Activated T-cell treated with anti-CD3 and anti-CD28 coated beads for 48 hours (primary cell): ENCODE data around the gene MAST2.
"Not testable (repeated sequence)": the region's sequence is repeated elsewhere in the genome, so short reads cannot be mapped to it uniquely, and the experiment has no call there.

Experiments
- DNase-seq: peaks from one replicate; pipeline ENCODE4 v3.0.0-alpha.2; 2020; ENCODE audit warnings: low read depth

MAST2 gene

DNA sequence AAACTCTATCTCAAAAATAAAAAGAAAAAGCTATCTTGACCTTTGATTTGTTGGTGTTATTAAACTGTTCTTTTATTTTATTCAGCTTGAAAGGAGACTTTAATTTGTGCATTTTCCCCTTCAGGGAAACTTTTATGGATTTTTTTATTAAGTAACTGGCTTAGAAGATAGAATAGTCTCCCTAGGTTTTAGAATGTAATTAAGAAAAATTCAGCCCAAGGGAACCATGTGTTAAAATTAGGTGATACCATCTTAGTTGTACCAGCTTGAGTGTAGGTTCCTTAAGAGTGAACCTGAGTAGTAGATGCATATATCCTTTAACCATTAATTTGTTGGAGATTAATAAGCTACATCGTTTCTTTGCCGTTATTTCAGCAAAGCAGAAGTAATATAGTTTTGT is 11.4 kb downstream of the MAST2 start:
- no peak for DNase-seq

DNA sequence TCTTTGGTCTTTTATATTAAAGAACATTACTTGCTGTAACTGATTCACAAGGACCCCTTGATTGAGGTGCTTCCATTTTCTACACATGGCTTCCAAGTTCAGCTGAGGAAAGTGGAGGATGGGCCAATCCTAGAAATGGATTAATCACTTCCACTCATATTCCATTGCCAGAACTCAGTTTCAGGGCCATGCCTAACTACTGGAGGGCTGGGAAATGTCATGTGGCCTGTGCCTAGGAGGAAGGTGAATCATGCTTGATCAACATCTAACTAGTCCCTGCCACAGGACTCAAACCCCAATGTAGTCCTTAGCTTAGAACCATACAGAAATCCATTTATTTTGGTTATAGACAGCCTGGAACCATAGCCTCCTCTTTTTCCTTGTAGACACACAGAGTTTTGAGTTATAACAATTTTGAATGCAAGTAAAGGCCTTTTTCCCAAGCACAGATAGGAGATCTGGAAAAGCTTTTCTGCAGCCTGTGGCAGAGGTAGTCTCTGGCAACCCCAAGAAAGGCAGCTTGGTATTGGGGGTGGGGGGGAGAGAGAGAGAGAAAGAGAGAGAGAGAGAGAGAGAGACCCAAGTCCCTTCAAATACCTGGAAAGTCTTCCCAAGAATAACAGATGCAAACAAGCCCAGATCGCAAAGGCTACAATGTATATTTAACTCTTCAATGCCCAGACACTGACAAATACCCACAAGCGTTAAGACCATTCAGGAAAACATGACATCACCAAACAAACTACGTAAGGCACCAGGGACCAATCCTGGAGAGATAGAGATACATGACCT is 12.5 kb downstream of the MAST2 start:
- DNase-seq = no peak

DNA sequence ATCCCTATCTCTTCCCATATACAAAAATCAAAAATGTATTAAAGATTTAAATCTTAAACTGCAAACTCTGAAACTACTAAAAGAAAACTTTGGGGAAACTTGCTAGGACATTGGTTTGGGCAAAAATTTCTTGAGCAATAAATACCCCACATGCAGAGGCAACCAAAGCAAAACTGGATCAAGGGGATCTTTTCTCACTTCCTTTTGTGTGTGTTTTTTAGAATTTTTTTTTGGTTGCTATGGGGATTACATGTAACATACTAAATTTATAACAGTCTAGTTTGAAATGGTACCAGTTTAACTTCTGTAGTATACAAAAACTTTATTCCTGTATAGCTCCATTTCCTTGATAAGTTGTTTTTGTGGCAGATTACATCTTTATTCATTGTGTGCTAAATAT is 16.8 kb downstream of the MAST2 start:
- DNase-seq = no peak

DNA sequence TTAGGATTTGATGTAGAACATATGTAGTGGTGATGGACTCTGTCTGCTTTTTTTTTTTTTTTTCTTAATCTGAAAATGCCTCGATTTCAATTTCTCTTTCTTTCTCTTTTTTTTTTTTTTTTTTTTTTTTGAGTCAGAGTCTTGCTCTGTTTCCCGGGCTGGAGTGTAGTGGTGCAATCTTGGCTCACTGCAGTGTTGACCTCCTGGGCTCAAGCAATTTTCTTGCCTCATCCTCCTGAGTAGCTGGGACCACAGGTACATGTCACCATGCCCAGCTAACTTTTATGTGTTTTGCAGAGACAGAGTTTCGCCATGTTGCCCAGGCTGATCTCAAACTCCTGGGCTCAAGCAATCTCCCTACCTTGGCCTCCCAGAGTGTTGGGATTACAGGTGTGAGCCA is 17.4 kb downstream of the MAST2 start:
- DNase-seq = no peak

DNA sequence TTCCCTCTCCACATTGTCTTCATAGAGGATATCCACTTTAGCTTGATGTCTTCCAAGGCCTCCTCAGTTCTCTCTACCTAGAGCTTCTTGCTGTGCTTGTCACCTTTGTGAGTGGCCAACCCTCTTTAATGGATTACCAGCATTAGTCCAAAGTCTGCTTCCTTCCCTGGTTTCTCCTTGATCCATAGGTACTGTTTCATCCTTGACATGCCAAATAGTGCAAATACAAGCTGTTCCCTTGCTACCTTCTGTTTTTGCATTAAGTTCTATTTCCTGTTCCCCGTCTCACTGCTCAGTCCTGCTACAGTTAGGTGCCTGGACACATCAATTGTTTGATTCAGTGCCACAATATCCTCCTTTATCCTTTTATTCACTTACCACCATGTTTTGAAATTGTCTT is 19.2 kb downstream of the MAST2 start:
- no peak for DNase-seq

DNA sequence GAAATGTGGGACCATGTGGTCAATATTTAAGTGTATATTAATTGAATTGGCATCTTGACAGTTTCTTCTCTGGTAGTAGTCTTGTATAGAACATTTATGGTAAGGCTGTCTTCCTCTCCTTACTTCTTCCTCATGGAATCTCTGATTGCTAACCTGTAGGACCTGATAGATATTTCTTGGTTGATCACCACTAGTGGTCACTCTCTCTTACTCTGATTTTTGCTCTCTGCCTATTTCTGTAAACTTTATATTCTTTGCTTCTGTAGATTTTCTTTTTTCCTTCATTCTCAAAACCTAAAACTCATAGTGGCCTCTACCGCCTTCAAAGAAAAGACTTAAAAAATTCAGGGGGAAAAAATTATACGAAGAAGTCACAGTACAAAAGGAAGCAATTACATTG is 21.2 kb downstream of the MAST2 start:
- DNase-seq = no peak

DNA sequence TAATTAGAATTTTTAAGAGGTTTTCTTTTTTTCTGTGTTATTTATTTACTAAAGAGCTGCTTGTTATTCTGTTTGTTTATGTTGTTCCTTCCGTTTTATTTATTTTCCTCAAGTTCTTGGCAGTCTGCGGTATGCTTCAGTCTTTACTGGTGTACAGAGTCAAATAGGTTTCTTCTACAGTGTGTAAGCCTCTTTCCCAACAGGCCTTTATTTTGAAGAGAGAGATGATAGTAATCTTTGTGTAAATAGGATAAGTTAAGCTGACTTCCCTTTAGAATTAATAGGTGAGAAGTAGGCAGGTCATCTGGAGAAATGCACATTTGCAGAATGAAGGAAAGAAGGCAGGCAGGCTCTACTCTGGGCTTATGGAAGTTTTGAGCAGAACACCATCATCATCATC is 23.8 kb downstream of the MAST2 start:
- DNase-seq = no peak

DNA sequence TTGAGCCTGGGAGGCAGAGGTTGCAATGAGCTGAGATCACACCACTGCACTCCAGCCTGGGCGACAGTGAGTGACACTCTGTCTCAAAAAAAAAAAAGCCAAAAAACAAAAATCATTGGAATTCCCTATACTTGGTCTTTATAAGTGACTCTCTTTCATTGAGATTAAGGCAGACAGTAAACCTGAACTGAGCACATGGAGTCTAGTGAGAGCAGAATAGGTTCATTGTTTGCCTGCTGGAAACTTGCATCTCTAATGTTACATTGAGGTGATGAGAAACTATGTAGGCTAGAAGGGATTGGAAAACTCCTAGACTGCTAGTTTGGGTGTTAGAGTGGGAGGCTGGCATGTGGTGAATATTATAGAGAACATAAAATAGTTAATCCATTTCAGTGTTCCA is 25.4 kb downstream of the MAST2 start:
- DNase-seq = no peak

DNA sequence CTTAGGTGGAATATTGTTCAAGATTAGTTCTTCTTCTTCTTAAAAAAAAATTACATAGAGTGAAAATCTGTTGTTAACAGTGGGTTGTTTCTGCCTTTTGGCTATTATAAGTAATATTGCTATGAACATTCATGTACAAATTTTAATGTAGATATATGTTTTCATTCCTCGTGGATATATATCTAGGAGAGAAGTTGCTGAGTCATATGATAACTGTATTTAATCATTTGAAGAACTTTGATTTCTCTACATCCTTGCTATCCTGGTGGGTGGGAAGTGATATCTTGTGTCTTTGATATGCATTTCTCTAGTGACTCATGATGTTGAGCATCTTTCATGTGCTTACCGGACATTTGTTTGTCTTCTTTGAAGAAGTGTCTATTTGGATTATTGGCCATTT is 29.9 kb downstream of the MAST2 start:
- DNase-seq = no peak

DNA sequence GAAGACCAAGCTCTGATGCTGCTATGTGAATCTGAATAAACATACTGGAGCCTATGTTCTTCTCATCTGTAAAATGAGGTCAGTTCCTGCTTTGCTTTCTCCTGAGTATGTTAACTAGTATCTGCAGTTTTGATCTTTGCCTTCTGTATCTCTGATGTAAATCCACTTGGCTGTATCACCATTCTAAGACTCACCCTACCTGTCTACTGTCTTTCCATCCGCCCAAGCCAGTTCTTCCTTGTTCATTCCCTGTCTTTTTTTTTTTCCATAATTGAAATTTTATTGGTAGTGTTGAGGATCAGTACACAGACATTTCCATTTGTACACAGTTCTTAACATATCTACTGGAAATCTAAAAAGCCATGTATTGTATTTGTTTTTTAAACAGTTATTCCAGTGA is 31.3 kb downstream of the MAST2 start:
- DNase-seq = no peak

DNA sequence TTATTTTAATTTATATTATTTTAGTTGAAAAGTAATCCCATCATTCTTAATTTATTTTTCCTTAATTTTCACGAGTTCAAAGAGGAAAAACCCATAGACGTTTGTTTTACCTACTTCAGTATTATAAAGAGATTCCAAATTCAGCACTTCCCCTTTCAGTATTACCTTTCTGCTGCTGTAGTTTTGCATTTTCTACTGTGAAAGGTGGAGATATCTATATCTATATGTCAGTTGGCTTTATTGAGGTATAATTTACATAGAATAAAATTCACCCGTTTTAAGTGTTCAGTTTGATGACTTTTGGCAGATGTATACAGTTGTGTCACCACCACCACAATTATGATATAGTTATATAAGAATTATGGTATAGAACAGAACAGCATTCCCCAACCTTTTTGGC is 33.0 kb downstream of the MAST2 start:
- DNase-seq = no peak

DNA sequence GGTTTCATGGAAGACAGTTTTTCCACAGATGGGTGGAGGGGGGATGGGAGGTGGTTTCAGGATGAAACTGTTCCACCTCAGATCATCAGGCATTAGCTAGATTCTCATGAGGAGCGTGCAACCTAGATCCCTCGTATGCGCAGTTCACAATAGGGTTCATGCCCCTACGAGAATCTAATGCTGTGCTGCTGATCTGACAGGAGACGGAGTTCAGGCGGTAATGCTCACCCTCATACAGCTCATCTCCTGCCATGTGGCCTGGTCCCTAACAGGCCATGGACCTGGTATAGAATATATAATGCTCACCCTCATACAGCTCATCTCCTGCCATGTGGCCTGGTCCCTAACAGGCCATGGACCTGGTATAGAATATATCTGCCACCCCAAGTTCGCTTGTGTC is 33.4 kb downstream of the MAST2 start:
- DNase-seq = not testable (repeated sequence)

DNA sequence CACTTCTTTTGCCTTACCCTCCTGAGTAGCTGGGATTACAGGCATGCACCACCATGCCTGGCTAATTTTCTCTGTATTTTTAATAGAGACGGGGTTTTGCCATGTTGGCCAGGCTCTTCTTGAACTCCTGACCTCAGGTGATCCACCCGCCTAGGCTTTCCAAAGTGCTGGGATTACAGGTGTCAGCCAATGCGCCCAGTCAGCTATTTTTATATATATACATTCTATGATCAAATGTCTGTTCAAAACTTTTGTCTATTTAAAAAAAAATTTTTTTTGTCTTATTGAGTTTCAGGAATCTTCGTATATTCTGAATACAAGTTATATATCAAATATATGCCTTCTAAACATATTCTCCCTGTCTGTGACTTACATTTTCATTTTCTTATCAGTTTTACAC is 34.9 kb downstream of the MAST2 start:
- not testable (repeated sequence) for DNase-seq

DNA sequence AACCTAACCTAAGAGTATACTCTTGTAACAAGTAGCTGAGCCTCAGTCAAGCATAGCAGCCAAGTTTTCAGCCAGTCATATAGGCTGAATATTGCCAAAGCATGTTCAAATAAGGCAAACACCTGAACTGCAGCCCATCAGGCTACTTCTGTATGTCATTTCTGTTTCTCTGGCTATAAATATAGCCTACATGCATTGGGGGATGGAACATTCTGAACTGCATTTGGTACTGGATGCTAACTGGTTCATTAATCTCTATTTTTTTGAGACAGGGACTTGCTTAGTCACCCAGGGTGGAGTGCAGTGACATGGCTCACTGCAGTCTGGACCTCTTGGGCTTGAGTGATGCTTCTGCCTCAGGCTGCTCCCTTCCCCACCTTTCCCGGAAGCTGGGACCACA is 37.3 kb downstream of the MAST2 start:
- no peak for DNase-seq

DNA sequence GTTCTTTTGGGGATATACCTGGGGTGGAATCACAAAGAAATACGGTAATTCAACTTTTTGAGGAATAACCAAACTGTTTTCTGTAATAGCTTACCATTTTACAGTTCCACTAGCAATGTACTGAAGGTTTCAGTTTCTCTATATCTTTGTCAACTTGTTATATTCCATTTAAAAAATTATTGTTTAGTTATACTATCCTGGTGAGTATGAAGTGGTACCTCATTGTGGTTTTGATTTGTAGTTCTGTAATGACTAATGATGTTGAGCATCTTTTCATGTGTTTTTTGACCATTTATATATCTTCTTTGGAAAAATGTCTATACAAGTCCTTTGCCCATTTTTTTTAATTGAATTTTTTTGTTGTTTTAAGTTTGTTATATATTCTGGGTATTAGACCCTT is 39.4 kb downstream of the MAST2 start:
- no peak for DNase-seq

DNA sequence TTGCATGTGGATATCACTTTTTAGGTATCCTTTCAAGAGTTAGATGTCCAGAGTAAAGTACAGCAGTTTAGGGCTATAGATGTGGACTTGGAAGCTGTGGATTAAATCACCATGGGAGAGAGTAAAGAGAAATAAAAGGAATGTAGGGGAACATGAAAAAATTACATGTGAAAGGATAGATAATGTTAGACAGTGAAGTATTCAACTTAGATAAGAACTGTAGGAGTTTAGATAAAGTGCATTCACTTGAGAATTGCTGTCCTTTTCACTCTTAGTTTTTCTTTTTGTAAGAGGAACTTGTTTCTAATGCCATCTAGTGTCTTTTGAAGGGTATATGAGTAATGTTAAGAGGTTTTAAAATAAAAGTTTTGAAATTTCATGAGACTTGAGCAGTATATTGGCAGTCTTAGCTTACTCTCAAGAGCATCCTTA is 40.1 kb downstream of the MAST2 start:
- no peak for DNase-seq

DNA sequence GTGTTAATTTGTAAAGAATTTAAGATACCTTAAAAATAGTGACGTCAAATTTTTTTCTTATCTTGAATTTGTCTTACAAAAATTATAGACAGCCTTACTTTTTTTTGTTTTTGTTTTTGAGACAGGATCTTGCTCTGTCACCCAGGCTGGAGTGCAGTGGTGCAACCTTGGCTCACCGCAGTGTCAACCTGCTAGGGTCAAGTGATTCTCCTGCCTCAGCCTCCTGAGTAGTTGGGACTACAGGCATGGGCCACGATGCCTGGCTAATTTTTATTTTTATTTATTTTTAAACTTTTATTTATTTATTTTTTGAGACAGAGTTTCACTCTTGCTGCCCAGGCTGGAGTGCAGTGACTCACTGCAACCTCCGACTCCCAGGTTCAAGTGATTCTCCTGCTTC is 40.6 kb downstream of the MAST2 start:
- not testable (repeated sequence) for DNase-seq

DNA sequence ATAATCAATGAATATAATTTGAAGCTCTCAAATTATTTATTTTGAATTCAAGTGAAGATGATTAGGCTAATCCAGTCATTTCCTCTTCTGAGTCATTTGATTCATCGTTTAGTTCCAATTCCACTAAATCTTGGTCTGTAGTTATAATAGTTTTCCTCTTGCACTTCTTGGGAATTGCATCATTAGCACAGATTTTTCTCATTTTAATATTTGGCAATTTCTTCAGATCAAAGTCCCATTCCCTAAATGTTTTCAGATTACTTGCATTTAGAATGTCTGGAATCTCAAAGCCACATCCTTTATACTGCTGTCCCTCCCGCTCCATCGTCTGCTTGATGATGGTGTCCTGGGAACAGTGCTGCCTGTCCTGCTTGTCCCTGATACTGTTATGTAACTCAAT is 43.5 kb downstream of the MAST2 start:
- no peak for DNase-seq

DNA sequence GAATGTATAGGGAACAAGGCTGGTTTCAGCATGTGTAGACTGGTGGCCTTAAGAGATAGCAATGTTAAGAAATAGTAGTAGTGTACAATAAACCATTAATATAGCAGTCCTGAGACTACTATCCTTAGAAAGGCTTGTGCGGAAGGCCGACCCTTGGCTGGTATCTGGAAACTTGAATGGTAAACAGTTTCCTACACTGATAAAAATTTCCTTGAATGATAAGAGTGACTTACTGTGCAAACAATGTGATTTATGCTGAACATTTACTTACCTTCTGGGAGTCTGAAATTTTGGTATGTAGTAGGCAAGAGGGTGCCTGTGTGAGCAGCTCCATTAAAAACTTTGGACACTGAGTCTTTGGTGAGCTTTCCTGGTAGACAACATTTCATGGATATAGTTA is 44.7 kb downstream of the MAST2 start:
- DNase-seq = no peak

DNA sequence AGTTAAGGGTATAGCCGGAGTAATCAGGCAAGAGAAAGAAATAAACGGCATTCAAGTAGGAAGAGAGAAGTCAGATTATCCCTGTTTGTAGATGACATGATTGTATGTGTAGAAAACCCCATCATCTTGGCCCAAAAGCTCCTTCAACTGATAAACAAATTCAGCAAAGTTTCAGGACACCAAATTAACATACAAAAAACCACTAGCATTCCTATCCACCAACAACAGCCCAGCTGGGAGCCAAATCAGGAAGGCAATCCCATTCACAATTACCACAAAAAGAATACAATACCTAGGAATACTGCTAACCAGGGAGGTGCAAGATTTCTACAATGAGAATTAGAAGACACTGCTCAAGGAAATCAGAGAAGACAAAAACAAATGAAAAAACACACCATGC is 45.3 kb downstream of the MAST2 start:
- no peak for DNase-seq

DNA sequence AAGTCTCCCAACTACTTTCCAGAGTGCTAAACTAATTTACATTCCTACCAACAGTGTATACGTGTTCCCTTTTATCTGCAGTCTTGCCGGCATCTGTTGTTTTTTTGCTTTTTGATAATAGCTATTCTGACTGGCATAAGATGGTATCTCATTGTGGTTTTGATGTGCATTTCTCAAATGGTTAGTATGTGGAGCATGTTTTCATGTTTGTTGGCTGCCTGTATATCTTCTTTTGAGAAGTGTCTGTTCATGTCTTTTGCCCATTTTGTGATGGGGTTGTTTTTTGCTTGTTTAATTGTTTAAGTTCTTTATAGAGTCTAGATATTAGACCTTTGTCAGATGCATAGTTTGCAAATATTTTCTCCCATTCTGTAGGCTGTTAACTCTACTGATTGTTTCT is 46.6 kb downstream of the MAST2 start:
- DNase-seq = no peak

DNA sequence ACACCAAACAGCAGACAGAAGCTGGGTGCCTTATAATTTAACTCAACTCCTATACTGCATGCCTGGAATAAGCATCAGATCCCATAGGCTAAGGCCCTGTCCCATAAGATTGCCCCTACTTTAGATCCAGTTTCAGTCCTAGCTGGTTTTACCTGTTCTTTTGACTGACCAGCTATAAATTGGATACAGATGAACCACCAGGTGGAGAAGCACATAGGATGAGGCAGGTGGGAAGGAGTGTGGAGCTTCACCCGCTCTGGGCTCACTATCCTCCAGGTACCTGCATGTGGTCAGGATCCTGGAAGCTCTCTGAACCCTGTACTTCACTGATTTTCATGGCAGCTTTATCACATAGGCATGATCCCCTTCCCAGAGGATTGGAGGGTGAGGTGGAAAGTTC is 51.3 kb downstream of the MAST2 start:
- no peak for DNase-seq

DNA sequence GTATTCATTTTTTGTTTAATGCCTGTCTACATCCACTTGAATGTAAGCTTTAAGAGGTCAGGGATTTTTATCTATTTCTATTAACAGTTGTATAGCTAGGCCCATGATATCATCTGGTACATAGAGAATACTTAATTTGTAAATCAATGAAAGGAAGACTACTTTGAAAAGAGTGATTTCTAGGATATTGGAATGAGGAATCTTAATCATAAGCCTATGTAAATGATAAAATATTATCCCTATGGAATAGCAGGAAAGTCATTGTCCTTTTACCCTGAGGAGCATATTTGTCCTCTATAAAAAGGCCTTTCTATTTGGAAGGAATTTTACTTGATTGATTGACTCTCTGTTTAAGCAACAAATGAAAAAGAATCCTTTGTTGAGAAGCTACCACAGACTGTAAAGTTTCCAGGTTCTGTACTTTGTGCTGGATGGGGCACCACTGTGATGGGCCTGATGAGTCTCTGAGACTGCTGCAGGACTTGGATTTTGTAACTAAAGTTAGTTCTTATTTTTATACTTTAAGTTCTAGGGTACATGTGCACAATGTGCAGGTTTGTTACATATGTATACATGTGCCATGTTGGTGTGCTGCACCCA is 53.8 kb downstream of the MAST2 start:
- no peak for DNase-seq
